Measurements from ENCODE around the gene BAIAP2.

BAIAP2 gene

DNA sequence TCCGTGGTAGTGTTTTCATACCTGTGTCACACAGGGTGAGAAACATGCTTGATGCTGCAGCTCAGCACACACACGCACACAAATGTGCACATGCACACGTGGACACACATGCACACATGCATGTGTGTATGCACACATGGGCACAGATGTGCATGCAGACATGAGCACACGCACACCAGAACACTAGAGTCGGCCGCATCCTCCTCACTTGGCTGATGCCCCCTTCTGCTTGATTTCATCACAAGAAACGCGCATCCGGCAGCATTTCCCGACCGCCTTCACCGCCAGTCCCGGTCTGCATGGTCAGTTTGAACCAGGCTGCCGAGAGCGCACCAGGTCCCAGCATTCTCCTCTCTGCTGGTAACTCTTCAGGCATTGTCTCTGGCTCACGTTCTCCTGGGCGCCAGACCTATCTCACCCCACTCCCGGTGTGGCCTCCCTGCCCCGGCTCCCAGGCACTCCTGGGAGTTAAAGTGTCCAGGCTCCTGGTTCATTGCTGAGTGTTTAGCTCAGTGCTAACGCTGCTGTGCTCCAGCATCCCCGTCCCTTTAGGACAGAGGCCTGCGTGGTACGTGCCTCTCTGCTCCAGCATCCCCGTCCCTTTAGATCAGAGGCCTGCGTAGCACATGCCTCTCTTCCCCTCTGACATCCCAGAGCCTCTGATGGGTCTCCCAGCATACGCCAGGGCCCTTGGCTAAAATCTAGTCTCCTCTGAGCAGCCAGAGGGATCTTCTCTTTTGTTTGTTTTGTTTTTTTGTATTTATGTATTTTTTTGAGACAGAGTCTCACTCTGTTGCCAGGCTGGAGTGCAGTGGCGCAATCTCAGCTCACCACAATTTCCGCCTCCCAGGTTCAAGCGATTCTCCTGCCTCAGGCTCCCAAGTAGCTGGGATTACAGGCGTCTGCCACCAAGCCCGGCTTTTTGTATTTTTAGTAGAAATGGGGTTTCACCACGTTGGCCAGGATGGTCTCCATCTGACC is 16.0 kb downstream of the BAIAP2 start:
- Histone ChIP-seq H3K4me1 (ENCODE audit: insufficient read depth, low read length) (peaks cover 5% of the 10 kb centered on the region), H3K36me3 (ENCODE audit: insufficient read depth, low read length) (peaks cover 24% of the 10 kb centered on the region)

DNA sequence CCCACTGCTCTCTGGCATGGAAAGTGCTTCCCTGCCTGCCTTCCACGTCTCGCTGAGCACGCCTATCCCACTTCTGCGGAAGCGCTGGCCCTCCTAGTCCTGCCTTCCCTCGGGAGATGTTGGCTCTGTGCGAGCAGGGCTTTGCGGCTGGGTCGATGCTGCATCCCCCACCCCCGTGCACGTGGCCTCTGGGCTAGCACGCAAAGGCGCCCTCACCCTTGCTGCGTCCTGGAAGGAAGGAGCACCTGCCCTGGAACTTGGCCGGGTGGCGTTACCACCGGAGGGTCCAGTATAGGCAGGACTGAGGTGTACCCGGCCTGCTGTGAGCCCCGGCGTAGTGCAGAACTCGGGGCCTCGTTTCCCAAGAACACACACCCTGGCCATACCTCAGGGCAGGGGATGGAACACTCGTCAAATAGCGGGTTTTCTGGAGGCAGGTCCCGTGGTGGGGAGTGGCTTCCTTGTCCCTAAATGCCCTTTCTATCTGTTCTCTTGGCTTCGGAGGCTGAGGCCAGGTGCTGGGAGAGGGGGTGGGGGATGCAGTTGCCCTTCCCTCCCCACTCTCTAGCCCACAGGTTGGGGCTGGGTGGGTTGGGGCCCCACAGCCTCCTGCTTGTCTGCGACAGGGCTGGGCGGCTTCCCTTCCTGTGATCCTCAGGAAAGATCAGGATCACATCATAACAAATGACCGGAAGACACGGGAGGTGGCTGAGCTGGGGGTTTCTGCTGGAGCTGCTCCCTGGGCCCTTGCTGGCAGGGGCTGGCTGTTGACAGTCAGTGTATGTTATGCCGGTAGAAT is 17.4 kb downstream of the BAIAP2 start:
- no peak overlapping the region for H2AFZ ChIP-seq (ENCODE audit: low read depth, low read length)
- H3K4me3 ChIP-seq (ENCODE audit: low read length) = no peak overlapping the region
- no peaks in the 10 kb centered on the region for H3K9me3 ChIP-seq (ENCODE audit: low read length)
- H3K27me3 ChIP-seq (ENCODE audit: insufficient read depth, low read length) = no peaks in the 10 kb centered on the region
- peaks cover 5% of the 10 kb centered on the region for H3K4me1 ChIP-seq (ENCODE audit: insufficient read depth, low read length)
- peaks cover 30% of the 10 kb centered on the region for H3K36me3 ChIP-seq (ENCODE audit: insufficient read depth, low read length)

More for the DNA sequence above, 16.0 kb downstream of the BAIAP2 start:
- Histone ChIP-seq H3K4me3 (ENCODE audit: low read length) (no peak overlapping the region), H3K9me3 (ENCODE audit: low read length) (no peaks in the 10 kb centered on the region), H3K27me3 (ENCODE audit: insufficient read depth, low read length) (no peaks in the 10 kb centered on the region), H2AFZ (ENCODE audit: low read depth, low read length) (no peak overlapping the region)

DNA sequence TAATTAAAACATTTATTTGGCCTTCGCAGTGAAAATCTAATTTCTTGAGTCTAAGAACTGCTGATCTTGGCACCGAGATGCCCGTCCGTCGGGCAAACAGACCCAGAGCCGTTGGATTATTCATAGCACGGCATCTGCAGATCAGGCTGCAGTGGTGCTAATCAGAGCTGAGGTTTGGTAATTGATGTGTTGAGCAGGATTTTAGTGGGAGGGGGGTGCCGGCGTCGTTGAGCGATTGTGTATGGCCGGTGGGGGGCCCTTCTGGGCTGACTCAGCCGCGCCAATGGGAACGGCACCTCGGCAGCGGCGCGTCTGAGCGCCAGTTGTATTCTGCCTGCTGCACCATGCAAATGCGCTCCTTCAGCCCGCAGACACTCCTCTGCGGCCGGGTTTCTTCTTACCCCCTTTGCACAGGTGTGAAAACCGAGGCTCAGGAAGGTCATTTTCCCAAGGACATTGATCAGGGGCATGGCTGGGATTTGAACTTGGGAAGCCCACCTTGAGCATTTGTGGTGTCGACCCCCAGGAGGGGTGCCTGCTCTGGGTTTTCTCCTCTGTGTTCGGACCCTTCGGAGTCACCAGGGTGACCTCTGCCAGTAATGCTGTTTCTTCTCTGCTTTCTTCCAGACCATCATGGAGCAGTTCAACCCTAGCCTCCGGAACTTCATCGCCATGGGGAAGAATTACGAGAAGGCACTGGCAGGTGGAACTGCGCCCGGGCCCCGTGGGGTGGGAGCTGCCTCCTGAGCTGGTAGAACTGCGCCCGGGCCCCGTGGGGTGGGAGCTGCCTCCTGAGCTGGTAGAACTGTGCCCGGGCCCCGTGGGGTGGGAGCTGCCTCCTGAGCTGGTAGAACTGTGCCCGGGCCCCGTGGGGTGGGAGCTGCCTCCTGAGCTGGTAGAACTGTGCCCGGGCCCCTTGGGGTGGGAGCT is 18.4 kb downstream of the BAIAP2 start:
- Histone ChIP-seq H3K4me1 (ENCODE audit: insufficient read depth, low read length) (peaks cover 5% of the 10 kb centered on the region), H3K9me3 (ENCODE audit: low read length) (no peaks in the 10 kb centered on the region), H3K4me3 (ENCODE audit: low read length) (no peak overlapping the region), H2AFZ (ENCODE audit: low read depth, low read length) (no peak overlapping the region), H3K36me3 (ENCODE audit: insufficient read depth, low read length) (peaks cover 34% of the 10 kb centered on the region), H3K27me3 (ENCODE audit: insufficient read depth, low read length) (no peaks in the 10 kb centered on the region)

DNA sequence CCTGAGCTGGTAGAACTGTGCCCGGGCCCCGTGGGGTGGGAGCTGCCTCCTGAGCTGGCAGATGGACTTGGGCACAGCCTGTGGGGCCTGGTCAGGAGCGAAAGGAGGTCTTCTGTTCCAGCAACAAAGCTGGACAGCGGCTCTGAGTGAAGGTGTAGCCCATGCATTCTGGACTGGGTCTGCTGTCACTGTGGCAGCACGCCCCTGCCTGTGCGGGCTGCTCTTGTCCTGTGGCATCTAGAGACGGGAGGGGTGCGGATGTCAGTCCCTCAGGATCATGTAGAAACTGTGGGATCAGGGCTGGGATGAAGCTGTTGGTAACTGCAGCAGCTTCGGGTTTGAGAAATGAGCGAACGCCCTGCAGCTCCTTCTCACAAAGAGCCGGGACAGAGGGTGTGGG is 19.4 kb downstream of the BAIAP2 start:
- peaks cover 5% of the 10 kb centered on the region for H3K4me1 ChIP-seq (ENCODE audit: insufficient read depth, low read length)
- peaks cover 40% of the 10 kb centered on the region for H3K36me3 ChIP-seq (ENCODE audit: insufficient read depth, low read length)
- H2AFZ ChIP-seq (ENCODE audit: low read depth, low read length) = no peak overlapping the region
- H3K9me3 ChIP-seq (ENCODE audit: low read length) = no peaks in the 10 kb centered on the region
- no peaks in the 10 kb centered on the region for H3K27me3 ChIP-seq (ENCODE audit: insufficient read depth, low read length)
- no peak overlapping the region for H3K4me3 ChIP-seq (ENCODE audit: low read length)

DNA sequence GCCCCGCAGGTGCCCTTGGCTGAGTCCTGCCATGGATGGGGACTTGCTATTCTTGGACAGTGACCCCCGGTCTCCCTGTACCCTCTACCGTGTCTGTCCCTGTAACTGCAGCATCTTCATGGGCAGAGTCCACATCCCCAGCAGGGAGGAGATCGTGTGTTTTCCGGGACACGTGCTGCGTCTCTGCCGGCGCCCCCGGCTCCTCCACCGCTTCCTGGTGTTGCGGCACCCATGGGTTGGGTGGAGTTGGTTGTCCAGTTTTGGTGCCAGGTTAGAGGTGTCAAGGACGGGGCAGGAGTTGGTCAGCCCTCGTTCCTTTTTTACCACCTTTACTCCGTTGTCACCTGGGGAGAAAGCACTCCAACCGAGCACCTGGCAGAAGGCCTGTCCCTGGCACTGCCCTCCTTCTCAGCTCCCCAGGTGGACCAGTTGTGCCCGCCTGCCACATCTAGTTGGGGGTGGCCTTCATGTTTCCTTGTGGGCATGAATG is 20.0 kb downstream of the BAIAP2 start:
- peaks cover 5% of the 10 kb centered on the region for H3K4me1 ChIP-seq (ENCODE audit: insufficient read depth, low read length)
- no peak overlapping the region for H2AFZ ChIP-seq (ENCODE audit: low read depth, low read length)
- H3K27me3 ChIP-seq (ENCODE audit: insufficient read depth, low read length) = no peaks in the 10 kb centered on the region
- H3K9me3 ChIP-seq (ENCODE audit: low read length) = no peaks in the 10 kb centered on the region
- H3K36me3 ChIP-seq (ENCODE audit: insufficient read depth, low read length) = peaks cover 44% of the 10 kb centered on the region
- H3K4me3 ChIP-seq (ENCODE audit: low read length) = no peak overlapping the region

DNA sequence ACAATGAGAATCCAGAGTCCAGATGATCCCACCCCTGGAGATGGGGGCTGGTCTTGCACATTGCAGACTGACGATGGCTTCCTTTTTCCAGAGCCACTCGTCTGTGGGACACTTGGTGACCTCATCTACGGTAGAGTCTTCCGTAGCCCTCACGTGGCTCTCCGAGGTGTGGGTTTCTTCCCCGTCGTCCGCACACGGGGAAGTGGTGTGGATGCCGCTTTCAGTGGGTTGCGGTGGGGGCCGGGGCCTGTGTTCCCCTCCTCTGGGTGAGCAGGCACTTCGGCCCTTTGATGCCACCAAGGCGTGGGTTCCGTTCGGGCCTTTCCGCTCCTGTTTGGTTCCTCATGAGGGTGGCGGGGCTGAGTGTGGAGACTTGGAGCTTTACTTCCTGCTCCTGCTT is 21.4 kb downstream of the BAIAP2 start:
- H2AFZ ChIP-seq (ENCODE audit: low read depth, low read length) = no peak overlapping the region
- peaks cover 5% of the 10 kb centered on the region for H3K4me1 ChIP-seq (ENCODE audit: insufficient read depth, low read length)
- no peak overlapping the region for H3K4me3 ChIP-seq (ENCODE audit: low read length)
- H3K9me3 ChIP-seq (ENCODE audit: low read length) = no peaks in the 10 kb centered on the region
- no peaks in the 10 kb centered on the region for H3K27me3 ChIP-seq (ENCODE audit: insufficient read depth, low read length)
- H3K36me3 ChIP-seq (ENCODE audit: insufficient read depth, low read length) = peaks cover 55% of the 10 kb centered on the region

DNA sequence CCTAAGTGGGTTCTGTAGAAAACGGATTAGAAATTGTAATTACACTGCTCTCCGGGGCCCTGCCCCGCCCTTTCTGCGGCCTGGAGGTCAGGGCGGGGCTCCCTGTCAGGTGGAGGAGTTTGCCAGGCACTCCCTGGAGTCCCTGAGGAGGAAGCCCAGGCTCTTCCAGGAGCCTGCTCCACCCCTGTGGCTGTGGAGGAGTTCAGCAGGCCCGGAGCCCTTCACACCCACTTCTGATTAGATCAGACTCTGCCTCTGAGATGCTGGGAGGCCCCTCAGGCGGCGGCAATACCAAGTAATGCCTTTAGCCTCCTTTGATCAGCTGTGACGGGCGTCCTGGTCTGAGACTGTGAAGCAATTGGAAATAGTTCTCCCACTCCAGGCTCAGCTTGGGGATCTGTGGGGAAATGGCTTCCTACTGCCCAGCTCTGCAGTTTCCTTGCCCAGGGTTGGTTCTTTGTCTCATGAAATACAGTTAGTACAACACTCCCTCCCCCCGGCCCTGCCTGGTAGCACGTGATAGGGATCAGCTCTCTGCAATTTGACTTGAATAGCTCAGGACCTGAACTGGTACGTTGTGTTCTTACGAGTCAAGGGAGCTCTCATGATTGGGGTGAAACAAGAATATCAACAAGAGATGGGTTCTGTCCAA is 22.3 kb downstream of the BAIAP2 start:
- H3K27me3 ChIP-seq (ENCODE audit: insufficient read depth, low read length) = no peaks in the 10 kb centered on the region
- no peak overlapping the region for H2AFZ ChIP-seq (ENCODE audit: low read depth, low read length)
- no peaks in the 10 kb centered on the region for H3K9me3 ChIP-seq (ENCODE audit: low read length)
- H3K4me1 ChIP-seq (ENCODE audit: insufficient read depth, low read length) = peaks cover 4% of the 10 kb centered on the region
- H3K36me3 ChIP-seq (ENCODE audit: insufficient read depth, low read length) = peaks cover 59% of the 10 kb centered on the region
- no peak overlapping the region for H3K4me3 ChIP-seq (ENCODE audit: low read length)

DNA sequence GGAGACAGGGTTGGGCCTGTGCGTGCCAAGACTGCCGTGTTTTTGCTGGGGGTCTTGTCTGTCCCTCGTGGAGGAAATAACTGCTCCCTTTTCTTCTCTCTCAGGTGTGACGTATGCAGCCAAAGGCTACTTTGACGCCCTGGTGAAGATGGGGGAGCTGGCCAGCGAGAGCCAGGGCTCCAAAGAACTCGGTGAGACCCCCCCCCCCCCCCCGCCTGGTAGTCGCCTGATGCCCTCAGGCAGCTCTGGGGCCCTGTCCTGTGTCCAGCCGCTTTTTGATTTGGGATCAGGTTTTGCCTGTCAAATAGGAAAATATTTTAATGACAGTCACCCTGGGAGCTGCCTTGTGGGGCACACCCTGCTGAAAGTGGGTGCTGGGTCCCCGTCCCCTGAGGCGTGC is 22.8 kb downstream of the BAIAP2 start:
- peaks cover 63% of the 10 kb centered on the region for H3K36me3 ChIP-seq (ENCODE audit: insufficient read depth, low read length)

DNA sequence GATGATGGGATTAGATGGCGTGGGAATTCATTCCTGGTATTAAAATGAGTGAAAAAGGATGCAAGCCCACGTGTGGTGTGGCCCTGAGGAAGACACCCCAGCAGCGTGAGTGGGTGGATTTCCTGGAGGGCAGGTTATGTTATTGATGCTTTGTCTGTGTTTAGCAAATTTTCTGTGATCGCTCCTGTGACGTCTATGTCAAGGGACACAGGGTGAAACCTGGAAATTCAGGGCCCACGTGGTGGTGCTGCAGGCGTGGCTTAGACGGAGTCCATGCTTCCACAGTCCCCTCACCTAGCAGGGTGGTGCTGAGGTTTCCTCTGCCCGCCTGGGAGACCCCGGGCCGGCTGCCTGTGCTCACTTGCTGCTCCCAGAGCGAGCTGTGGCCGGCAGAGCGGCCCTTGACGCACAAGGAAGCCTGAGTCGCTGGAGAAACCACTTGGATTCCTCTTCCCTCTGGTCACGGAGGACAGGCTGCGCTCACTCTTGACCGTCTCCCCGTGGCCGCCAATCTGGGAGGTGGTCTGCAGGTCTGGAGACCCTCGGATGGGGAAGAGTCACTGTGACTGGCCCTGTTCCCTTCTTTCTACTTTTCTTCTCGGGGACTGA is 23.4 kb downstream of the BAIAP2 start:
- H3K9me3 ChIP-seq (ENCODE audit: low read length) = no peaks in the 10 kb centered on the region
- peaks cover 68% of the 10 kb centered on the region for H3K36me3 ChIP-seq (ENCODE audit: insufficient read depth, low read length)
- no peaks in the 10 kb centered on the region for H3K27me3 ChIP-seq (ENCODE audit: insufficient read depth, low read length)
- no peaks in the 10 kb centered on the region for H3K4me1 ChIP-seq (ENCODE audit: insufficient read depth, low read length)
- H2AFZ ChIP-seq (ENCODE audit: low read depth, low read length) = no peak overlapping the region
- no peak overlapping the region for H3K4me3 ChIP-seq (ENCODE audit: low read length)

More for the DNA sequence above, 22.8 kb downstream of the BAIAP2 start:
- H2AFZ ChIP-seq (ENCODE audit: low read depth, low read length) = no peak overlapping the region
- H3K4me3 ChIP-seq (ENCODE audit: low read length) = no peak overlapping the region
- no peaks in the 10 kb centered on the region for H3K9me3 ChIP-seq (ENCODE audit: low read length)
- H3K4me1 ChIP-seq (ENCODE audit: insufficient read depth, low read length) = no peaks in the 10 kb centered on the region
- H3K27me3 ChIP-seq (ENCODE audit: insufficient read depth, low read length) = no peaks in the 10 kb centered on the region

DNA sequence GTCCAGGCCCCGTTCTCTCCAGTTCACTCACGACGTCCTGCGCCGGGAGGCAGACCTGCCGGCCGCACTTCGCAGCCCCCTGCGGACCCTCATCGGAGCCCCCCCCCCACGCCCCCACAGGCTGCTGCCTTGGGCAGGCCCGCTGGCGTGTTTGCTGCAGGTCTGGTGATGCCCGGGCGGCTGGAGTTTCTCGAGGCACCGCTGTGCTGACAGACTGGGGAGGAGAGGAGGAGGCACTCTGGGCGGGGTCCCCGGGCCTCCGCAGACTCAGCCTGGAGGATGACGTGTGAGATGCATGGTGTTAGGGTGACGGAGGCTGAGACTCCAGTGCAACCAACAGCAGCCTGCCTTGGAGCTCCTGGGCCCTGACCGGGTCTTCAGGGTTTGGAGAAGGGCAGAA is 24.1 kb downstream of the BAIAP2 start:
- no peaks in the 10 kb centered on the region for H3K27me3 ChIP-seq (ENCODE audit: insufficient read depth, low read length)
- no peak overlapping the region for H2AFZ ChIP-seq (ENCODE audit: low read depth, low read length)
- peaks cover 68% of the 10 kb centered on the region for H3K36me3 ChIP-seq (ENCODE audit: insufficient read depth, low read length)
- no peaks in the 10 kb centered on the region for H3K4me1 ChIP-seq (ENCODE audit: insufficient read depth, low read length)
- no peak overlapping the region for H3K4me3 ChIP-seq (ENCODE audit: low read length)
- H3K9me3 ChIP-seq (ENCODE audit: low read length) = no peaks in the 10 kb centered on the region

DNA sequence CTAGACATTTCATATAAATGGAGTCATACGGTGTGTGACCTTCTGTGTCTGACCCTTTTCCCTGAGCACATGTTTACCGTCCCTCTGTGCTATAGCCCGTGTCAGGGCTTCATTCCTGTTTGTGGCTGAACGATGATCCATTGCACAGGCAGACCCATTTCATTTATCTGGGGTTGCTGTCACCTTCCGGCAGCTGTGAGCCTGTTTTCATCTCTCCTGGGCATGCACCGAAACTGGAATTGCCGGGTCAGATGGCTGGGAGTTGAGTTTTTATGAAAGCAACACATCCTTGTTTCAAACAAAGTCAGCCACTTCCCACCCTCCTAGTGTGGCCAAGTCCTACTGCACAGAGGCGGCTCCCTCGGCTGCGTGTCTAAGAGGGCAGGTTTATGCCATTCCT is 25.5 kb downstream of the BAIAP2 start:
- H3K4me3 ChIP-seq (ENCODE audit: low read length) = no peak overlapping the region
- H3K4me1 ChIP-seq (ENCODE audit: insufficient read depth, low read length) = peaks cover 6% of the 10 kb centered on the region
- H3K27me3 ChIP-seq (ENCODE audit: insufficient read depth, low read length) = no peaks in the 10 kb centered on the region
- peaks cover 59% of the 10 kb centered on the region for H3K36me3 ChIP-seq (ENCODE audit: insufficient read depth, low read length)
- no peaks in the 10 kb centered on the region for H3K9me3 ChIP-seq (ENCODE audit: low read length)
- no peak overlapping the region for H2AFZ ChIP-seq (ENCODE audit: low read depth, low read length)
